Endothelial cell of umbilical vein (primary cell): ENCODE data around the gene SMOC1. TPM values are rescaled to one million over a fixed set of nuclear protein-coding genes. Genes with fewer than 3 reads are reported as not detected.

Experiments used
- BruUV-seq: library from RNA; stranded (reverse); fragments of 400-500 nt; replicated peaks from 2 replicates; lab custom pipeline; 2021; lab: Mats Ljungman, UMichigan
- CTCF ChIA-PET: fragments of 300-600, 350-600 bp; sonication (Branson Sonifier 250); formaldehyde crosslinking; loops from one replicate; lab custom pipeline; 2021; ENCODE audit warnings: antibody characterized with exemption, inconsistent platforms; lab: Charles Lee
- POLR2A ChIA-PET: fragments of 300-600, 350-600 bp; sonication (Branson Sonifier 250); formaldehyde crosslinking; loops from one replicate; lab custom pipeline; 2021; ENCODE audit warnings: antibody characterized with exemption, inconsistent platforms; lab: Charles Lee
- DNase-seq: peaks from one replicate; pipeline ENCODE4 v3.0.0-alpha.2; 2011; ENCODE audit warnings: low read depth, low spot score
- FAIRE-seq: peaks from 2 replicates; lab custom pipeline; 2011; peaks lifted over from hg19 to GRCh38; lab: Jason Lieb, UNC
- H2AFZ ChIP-seq: 2 replicates; pipeline ENCODE4 v1.6.0; 2012; ENCODE audit warnings: low read depth, low read length, control low read depth, inconsistent platforms
- H3K27ac ChIP-seq: 2 replicates; pipeline ENCODE4 v1.5.1; 2011; ENCODE audit warnings: low read depth, mild to moderate bottlenecking, control low read depth, low read length, moderate library complexity; ENCODE audit not compliant: insufficient read depth
- H3K27me3 ChIP-seq, 2 experiments: 2 replicates each; pipeline versions ENCODE4 v1.6.0 to v1.6.1; 2011; ENCODE audit warnings: low read length in 2 of 2, mixed read lengths in 1 of 2; ENCODE audit not compliant: control insufficient read depth in 2 of 2, insufficient read depth in 2 of 2
- H3K36me3 ChIP-seq, 2 experiments: 2 replicates in 1 of 2; 3 replicates in 1 of 2; pipeline ENCODE4 v1.5.1; 2011; ENCODE audit warnings: low read length in 2 of 2, mild to moderate bottlenecking in 1 of 2, moderate library complexity in 1 of 2; ENCODE audit not compliant: control insufficient read depth in 2 of 2, insufficient read depth in 2 of 2; ENCODE audit errors: extremely low read depth in 1 of 2
- H3K4me1 ChIP-seq: 3 replicates; pipeline ENCODE4 v1.5.1; 2011; ENCODE audit warnings: mild to moderate bottlenecking, low read length; ENCODE audit not compliant: control insufficient read depth, insufficient read depth; ENCODE audit errors: extremely low read depth
- H3K4me2 ChIP-seq: 2 replicates; pipeline ENCODE4 v1.6.1; 2011; ENCODE audit warnings: low read length, control low read depth, mixed read lengths; ENCODE audit not compliant: insufficient read depth
- H3K4me3 ChIP-seq, 3 experiments: fragments of 200-600 bp in 1 of 3; sonication (generic), shearing (Covaris generic) in 1 of 3; replicated peaks in 1 of 3; 2 replicates each; pipeline ENCODE4 v1.5.1; 2011 to 2016; ENCODE audit warnings: control low read depth in 3 of 3, low read length in 3 of 3, mild to moderate bottlenecking in 2 of 3, inconsistent platforms in 1 of 3, low read depth in 1 of 3, moderate library complexity in 1 of 3; ENCODE audit not compliant: insufficient read depth in 1 of 3
- H3K79me2 ChIP-seq: 2 replicates; pipeline ENCODE4 v1.6.0; 2012; ENCODE audit warnings: low read length, inconsistent platforms; ENCODE audit not compliant: control insufficient read depth, insufficient read depth
- H3K9ac ChIP-seq: replicated peaks from 2 replicates; pipeline ENCODE3; 2011; ENCODE audit warnings: low read length, control low read depth; ENCODE audit not compliant: insufficient read depth; ENCODE audit errors: extremely low read depth
- H3K9me1 ChIP-seq: replicated peaks from 3 replicates; pipeline ENCODE4 v1.6.0; 2011; ENCODE audit warnings: mild to moderate bottlenecking, low read length; ENCODE audit not compliant: control insufficient read depth, insufficient read depth; ENCODE audit errors: extremely low read depth
- H3K9me3 ChIP-seq: replicated peaks from 2 replicates; pipeline ENCODE4 v1.5.1; 2012; ENCODE audit warnings: low read length, inconsistent platforms; ENCODE audit not compliant: control insufficient read depth, insufficient read depth
- H4K20me1 ChIP-seq: replicated peaks from 2 replicates; pipeline ENCODE3; 2011; ENCODE audit warnings: mild to moderate bottlenecking, low read length; ENCODE audit not compliant: control insufficient read depth, insufficient read depth; ENCODE audit errors: extremely low read depth
- EZH2 ChIP-seq: IDR thresholded peaks from 2 replicates; pipeline ENCODE4 v1.6.1; 2012; ENCODE audit warnings: borderline replicate concordance, low read depth, mild to moderate bottlenecking, moderate library complexity, low read length, inconsistent platforms; ENCODE audit not compliant: severe bottlenecking
- FOS ChIP-seq: IDR thresholded peaks from 2 replicates; pipeline ENCODE4 v1.6.1; 2011; ENCODE audit warnings: mild to moderate bottlenecking, low read length, moderate library complexity, borderline replicate concordance; ENCODE audit not compliant: insufficient read depth
- GATA2 ChIP-seq: IDR thresholded peaks from 2 replicates; pipeline ENCODE4 v1.7.0; 2011; ENCODE audit warnings: low read depth, mild to moderate bottlenecking, moderate library complexity, mixed read lengths, low read length; ENCODE audit not compliant: insufficient read length, insufficient read depth
- JUN ChIP-seq: IDR thresholded peaks from 2 replicates; pipeline ENCODE4 v1.6.1; 2011; ENCODE audit warnings: borderline replicate concordance, low read depth; ENCODE audit not compliant: insufficient read length, insufficient read depth
- MYC ChIP-seq: IDR thresholded peaks from one replicate; pipeline ENCODE4 v1.6.1; 2011; ENCODE audit warnings: mild to moderate bottlenecking, low read depth, low read length
- POLR2A ChIP-seq: IDR thresholded peaks from 2 replicates; pipeline ENCODE4 v1.6.1; 2012; ENCODE audit warnings: low read depth, mild to moderate bottlenecking, control low read depth, low read length
- POLR2AphosphoS5 ChIP-seq: IDR thresholded peaks from 2 replicates; pipeline ENCODE4 v1.6.1; 2012; ENCODE audit warnings: low read depth, mild to moderate bottlenecking, control low read depth, low read length, moderate library complexity; ENCODE audit not compliant: insufficient read depth
- dilution Hi-C: fragments of 300-500 bp; cut with MboI; formaldehyde crosslinking; loops from one replicate; pipeline ENCODE4 v1.15.0; 2019; ENCODE audit warnings: low sequenced_read_pairs; ENCODE audit not compliant: extremely low pct_ligation_motif_present
- intact Hi-C: fragments of 100-400 bp; cut with micrococcal nuclease; formaldehyde crosslinking; loops from one replicate; pipeline ENCODE4 v1.10.0; 2022
- polyA plus RNA-seq, 4 experiments: library from polyadenylated mRNA; depleted of rRNA in 3 of 4; stranded (reverse) in 3 of 4; unstranded in 1 of 4; fragments of >200 nt; gene quantifications; 2 replicates each; pipeline versions ENCODE4 v1.2.1 to v1.2.3, GENCODE V29; 2011 to 2012; ENCODE audit warnings: missing spikeins in 1 of 4
- total RNA-seq: library from RNA; stranded (reverse); gene quantifications from 2 replicates; pipeline ENCODE4 v1.2.3, GENCODE V29; 2021
- TF ChIP-seq, protein P1 (sequence below), 2 donors: IDR thresholded peaks; 1 replicate in 1 of 2; 2 replicates in 1 of 2; pipeline ENCODE4 v1.5.1; 2011; ENCODE audit warnings: low read length in 2 of 2, mild to moderate bottlenecking in 2 of 2, moderate library complexity in 2 of 2, control low read depth in 1 of 2, inconsistent platforms in 1 of 2, low read depth in 1 of 2; ENCODE audit not compliant: insufficient read depth in 1 of 2; ENCODE audit errors: extremely low read depth in 1 of 2
- TF ChIP-seq, protein P2 (sequence below): IDR thresholded peaks from 2 replicates; pipeline ENCODE4 v1.6.1; 2011; ENCODE audit not compliant: insufficient read depth, insufficient read length

The SMOC1 gene
- total and polyA plus RNA-seq, 2 donors (not counting 3 experiments of a cell fraction or from before 2014, with no cell fraction given) = 0.97 to 1.1 TPM

DNA sequence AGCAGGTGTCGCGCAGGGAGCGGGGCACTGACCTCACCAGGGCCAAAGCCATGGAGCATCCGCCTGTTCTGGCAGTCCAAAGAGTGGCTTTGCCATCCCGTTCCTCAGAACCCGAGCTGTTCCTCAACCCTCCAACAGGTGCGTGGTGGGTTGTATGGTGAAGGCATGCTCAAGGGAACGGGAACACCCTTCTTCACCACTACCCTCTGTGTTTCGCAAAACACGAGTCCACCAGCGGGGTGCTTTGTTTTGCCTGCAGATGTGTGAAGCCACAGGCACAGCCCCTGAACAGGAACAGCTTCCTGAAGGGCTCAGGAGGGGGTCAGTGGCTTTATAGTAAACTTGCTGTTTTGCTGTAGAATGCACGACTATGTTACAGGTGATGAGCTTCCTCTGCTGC, 52.7 kb downstream of the SMOC1 start:
- H3K79me2 ChIP-seq = no peaks in the 10 kb centered on the region
- no peaks in the 10 kb centered on the region for H3K36me3 ChIP-seq
- no peak overlapping the region for H3K27ac ChIP-seq
- no peak overlapping the region for H3K4me3 ChIP-seq
- H3K27me3 ChIP-seq = peaks cover 6 to 7% of the 10 kb centered on the region in 2 experiments
- no peaks in the 10 kb centered on the region for H3K9me3 ChIP-seq
- CTCF ChIA-PET = interaction anchor here (1.1 kb wide), 1 partner anchor 201 kb away, joined by 3 read pairs; no protein-coding TSS in a partner anchor
- intact Hi-C loops (no loop called here), dilution Hi-C loops (no loop called here)
- no peaks in the 10 kb centered on the region for H3K4me1 ChIP-seq
- H4K20me1 ChIP-seq = no peaks in the 10 kb centered on the region
- POLR2A ChIA-PET = no interaction called here
- H3K9ac ChIP-seq = no peak overlapping the region
- no peak for FAIRE-seq
- no peak for DNase-seq
- BruUV-seq = no TSS peak
- TF ChIP-seq JUN (no peak), GATA2 (no peak), POLR2A (no peak), POLR2AphosphoS5 (no peak), MYC (no peak), FOS (no peak), EZH2 (no peak)
- TF ChIP-seq, protein P1, sequence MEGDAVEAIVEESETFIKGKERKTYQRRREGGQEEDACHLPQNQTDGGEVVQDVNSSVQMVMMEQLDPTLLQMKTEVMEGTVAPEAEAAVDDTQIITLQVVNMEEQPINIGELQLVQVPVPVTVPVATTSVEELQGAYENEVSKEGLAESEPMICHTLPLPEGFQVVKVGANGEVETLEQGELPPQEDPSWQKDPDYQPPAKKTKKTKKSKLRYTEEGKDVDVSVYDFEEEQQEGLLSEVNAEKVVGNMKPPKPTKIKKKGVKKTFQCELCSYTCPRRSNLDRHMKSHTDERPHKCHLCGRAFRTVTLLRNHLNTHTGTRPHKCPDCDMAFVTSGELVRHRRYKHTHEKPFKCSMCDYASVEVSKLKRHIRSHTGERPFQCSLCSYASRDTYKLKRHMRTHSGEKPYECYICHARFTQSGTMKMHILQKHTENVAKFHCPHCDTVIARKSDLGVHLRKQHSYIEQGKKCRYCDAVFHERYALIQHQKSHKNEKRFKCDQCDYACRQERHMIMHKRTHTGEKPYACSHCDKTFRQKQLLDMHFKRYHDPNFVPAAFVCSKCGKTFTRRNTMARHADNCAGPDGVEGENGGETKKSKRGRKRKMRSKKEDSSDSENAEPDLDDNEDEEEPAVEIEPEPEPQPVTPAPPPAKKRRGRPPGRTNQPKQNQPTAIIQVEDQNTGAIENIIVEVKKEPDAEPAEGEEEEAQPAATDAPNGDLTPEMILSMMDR (IDR thresholded peaks at IDR 0.05; ENCODE audit: extremely low read depth in 1 of 2, insufficient read depth in 1 of 2, low read depth in 1 of 2, low read length in 2 of 2) = no peak
- TF ChIP-seq, protein P2, sequence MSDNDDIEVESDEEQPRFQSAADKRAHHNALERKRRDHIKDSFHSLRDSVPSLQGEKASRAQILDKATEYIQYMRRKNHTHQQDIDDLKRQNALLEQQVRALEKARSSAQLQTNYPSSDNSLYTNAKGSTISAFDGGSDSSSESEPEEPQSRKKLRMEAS = no peak
- H3K9me1 ChIP-seq = no peaks in the 10 kb centered on the region
- no peak overlapping the region for H3K4me2 ChIP-seq
- H2AFZ ChIP-seq = no peak overlapping the region
